ENCODE results near the gene HDAC2.

The HDAC2 gene

DNA sequence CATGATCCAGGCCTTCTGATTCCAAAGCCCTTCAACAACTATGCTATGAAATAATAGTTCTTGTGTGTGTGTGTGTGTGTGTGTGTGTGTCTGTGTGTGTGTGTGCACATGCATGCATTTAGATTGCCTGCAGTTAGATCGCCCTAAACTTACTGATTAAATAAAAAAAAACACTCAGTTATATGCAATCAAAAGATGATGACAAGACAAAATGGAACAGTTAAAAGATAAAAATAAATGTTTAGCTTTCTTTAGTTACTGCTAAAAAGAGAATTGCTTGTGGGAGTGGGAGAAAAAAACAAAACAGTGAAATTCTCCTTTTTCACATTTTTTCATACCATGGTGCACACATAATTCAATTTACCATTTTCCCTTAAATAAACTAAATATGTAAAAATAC lies 84.4 kb downstream of the HDAC2 start:
- H3K9me3 ChIP-seq = no peaks in the 10 kb centered on the region
- H3K36me3 ChIP-seq = no peaks in the 10 kb centered on the region
- H3K4me1 ChIP-seq = no peaks in the 10 kb centered on the region
- DNase-seq = no peak
- TF ChIP-seq, protein P1, sequence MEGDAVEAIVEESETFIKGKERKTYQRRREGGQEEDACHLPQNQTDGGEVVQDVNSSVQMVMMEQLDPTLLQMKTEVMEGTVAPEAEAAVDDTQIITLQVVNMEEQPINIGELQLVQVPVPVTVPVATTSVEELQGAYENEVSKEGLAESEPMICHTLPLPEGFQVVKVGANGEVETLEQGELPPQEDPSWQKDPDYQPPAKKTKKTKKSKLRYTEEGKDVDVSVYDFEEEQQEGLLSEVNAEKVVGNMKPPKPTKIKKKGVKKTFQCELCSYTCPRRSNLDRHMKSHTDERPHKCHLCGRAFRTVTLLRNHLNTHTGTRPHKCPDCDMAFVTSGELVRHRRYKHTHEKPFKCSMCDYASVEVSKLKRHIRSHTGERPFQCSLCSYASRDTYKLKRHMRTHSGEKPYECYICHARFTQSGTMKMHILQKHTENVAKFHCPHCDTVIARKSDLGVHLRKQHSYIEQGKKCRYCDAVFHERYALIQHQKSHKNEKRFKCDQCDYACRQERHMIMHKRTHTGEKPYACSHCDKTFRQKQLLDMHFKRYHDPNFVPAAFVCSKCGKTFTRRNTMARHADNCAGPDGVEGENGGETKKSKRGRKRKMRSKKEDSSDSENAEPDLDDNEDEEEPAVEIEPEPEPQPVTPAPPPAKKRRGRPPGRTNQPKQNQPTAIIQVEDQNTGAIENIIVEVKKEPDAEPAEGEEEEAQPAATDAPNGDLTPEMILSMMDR (IDR thresholded peaks at IDR 0.05; ENCODE audit: low read depth, low read length) = no peak
- H3K27me3 ChIP-seq = no peaks in the 10 kb centered on the region
- no peak overlapping the region for H3K4me3 ChIP-seq (ENCODE audit: low read depth, low read length)

DNA sequence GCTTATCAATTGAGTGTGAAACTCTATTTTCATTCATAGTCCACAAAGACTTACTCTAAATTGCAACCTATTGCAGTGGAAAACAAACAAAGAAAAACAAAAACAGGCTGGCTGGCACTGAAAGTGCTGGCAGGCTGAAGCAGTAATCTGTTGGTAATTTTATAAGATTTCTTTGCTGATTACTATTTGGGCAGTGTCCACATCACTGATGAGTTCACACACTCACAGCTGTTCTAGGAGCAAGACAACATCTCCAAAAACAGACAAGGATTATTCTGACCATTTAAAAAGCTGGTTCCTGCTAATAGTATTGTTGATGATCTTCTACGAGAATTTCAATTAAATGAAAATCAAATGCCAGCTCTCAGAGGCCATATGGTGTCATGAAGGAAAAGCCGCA lies 86.9 kb downstream of the HDAC2 start:
- TF ChIP-seq, protein P1 (IDR thresholded peaks at IDR 0.05; ENCODE audit: low read depth, low read length) = no peak
- Histone ChIP-seq H3K9me3 (no peaks in the 10 kb centered on the region), H3K4me1 (no peaks in the 10 kb centered on the region), H3K36me3 (no peaks in the 10 kb centered on the region), H3K4me3 (ENCODE audit: low read depth, low read length) (no peak overlapping the region), H3K27me3 (no peaks in the 10 kb centered on the region)
- DNase-seq = no peak

Data from BE2C (cell line).